B cell (primary cell): ENCODE results near the gene BRAP. TPM values are rescaled to one million over a fixed set of nuclear protein-coding genes. Genes with fewer than 3 reads are reported as not detected.

Source experiments
- ATAC-seq: fragments of 200-7000 bp; cut with Tn5 transposase; one replicate; pipeline ENCODE4 v1.10.0; 2021; ENCODE audit warnings: low read depth, mild to moderate bottlenecking, moderate number of reproducible peaks, moderate library complexity
- CTCF ChIA-PET: fragments of 350-600 bp; sonication (Branson Sonifier 250); formaldehyde crosslinking; loops from one replicate; lab custom pipeline; 2021; ENCODE audit warnings: antibody characterized with exemption, inconsistent platforms; lab: Charles Lee
- POLR2A ChIA-PET: fragments of 350-600 bp; sonication (Branson Sonifier 250); formaldehyde crosslinking; loops from one replicate; lab custom pipeline; 2021; ENCODE audit warnings: antibody characterized with exemption; lab: Charles Lee
- DNase-seq: peaks from one replicate; pipeline ENCODE4 v3.0.0; 2013
- H2AFZ ChIP-seq: 2 replicates; pipeline ENCODE4 v1.6.1; 2012; ENCODE audit warnings: mild to moderate bottlenecking, low read depth, low read length; ENCODE audit not compliant: insufficient read depth, poor library complexity, severe bottlenecking
- H3K27ac ChIP-seq, 2 donors: 1 replicate in 1 of 2; 2 replicates in 1 of 2; pipeline ENCODE4 v1.5.1; 2012 to 2013; ENCODE audit warnings: low read length in 2 of 2, mild to moderate bottlenecking in 2 of 2, moderate library complexity in 1 of 2
- H3K27me3 ChIP-seq, 4 experiments: fragments of 200-600 bp in 1 of 4; sonication (generic) in 1 of 4; replicated peaks in 1 of 4; 1 replicate in 2 of 4; 2 replicates in 2 of 4; pipeline versions ENCODE4 v1.6.1 to v1.7.0; 2013 to 2016; ENCODE audit warnings: low read length in 3 of 4, mild to moderate bottlenecking in 2 of 4, mixed read lengths in 1 of 4, moderate library complexity in 1 of 4; ENCODE audit not compliant: insufficient read depth in 4 of 4, control insufficient read depth in 3 of 4; ENCODE audit errors: control extremely low read depth in 1 of 4
- H3K36me3 ChIP-seq, 2 experiments: replicated peaks in 1 of 2; 1 replicate in 1 of 2; 2 replicates in 1 of 2; pipeline versions ENCODE4 v1.6.1 to v1.7.1; 2013; ENCODE audit warnings: low read length in 1 of 2; ENCODE audit not compliant: insufficient read depth in 2 of 2, control insufficient read depth in 1 of 2; ENCODE audit errors: control extremely low read depth in 1 of 2, extremely low read depth in 1 of 2
- H3K4me1 ChIP-seq, 2 donors: fragments of 200-600 bp in 1 of 2; sonication (generic) in 1 of 2; 1 replicate in 1 of 2; 2 replicates in 1 of 2; pipeline versions ENCODE4 v1.5.1 to v1.6.1; 2013 to 2017; ENCODE audit warnings: low read length in 2 of 2; ENCODE audit not compliant: control insufficient read depth in 2 of 2, insufficient read depth in 2 of 2
- H3K4me2 ChIP-seq: replicated peaks from 2 replicates; pipeline ENCODE3; 2012; ENCODE audit warnings: mild to moderate bottlenecking, low read depth, low read length; ENCODE audit not compliant: poor library complexity, severe bottlenecking
- H3K4me3 ChIP-seq, 5 experiments: fragments of 200-600 bp in 1 of 5; sonication (generic) in 1 of 5; 1 replicate in 3 of 5; 2 replicates in 2 of 5; pipeline versions ENCODE4 v1.5.1 to v1.7.0; 2011 to 2016; ENCODE audit warnings: low read length in 4 of 5, mild to moderate bottlenecking in 4 of 5, low read depth in 2 of 5, control low read depth in 1 of 5, moderate library complexity in 1 of 5; ENCODE audit not compliant: insufficient read depth in 1 of 5; ENCODE audit errors: control extremely low read depth in 1 of 5, extremely low read depth in 1 of 5
- H3K79me2 ChIP-seq: fragments of 200-600 bp; sonication (generic); one replicate; pipeline ENCODE4 v1.6.0; 2016; ENCODE audit warnings: low read length; ENCODE audit not compliant: control insufficient read depth, insufficient read depth
- H3K9ac ChIP-seq: fragments of 200-600 bp; sonication (generic); 2 replicates; pipeline ENCODE4 v1.6.1; 2017; ENCODE audit warnings: mild to moderate bottlenecking, low read length, moderate library complexity
- H3K9me3 ChIP-seq, 3 donors: one replicate each; pipeline versions ENCODE4 v1.6.1 to v1.7.1; 2013; ENCODE audit warnings: low read length in 2 of 3; ENCODE audit not compliant: control insufficient read depth in 2 of 3, insufficient read depth in 1 of 3; ENCODE audit errors: control extremely low read depth in 1 of 3
- H4K20me1 ChIP-seq: 2 replicates; pipeline ENCODE4 v1.6.0; 2012; ENCODE audit warnings: mild to moderate bottlenecking, low read length; ENCODE audit not compliant: insufficient read depth, control insufficient read depth, poor library complexity, severe bottlenecking
- H3K27ac Mint-ChIP-seq: one replicate; pipeline ENCODE4 v1.8.0; 2021; ENCODE audit warnings: mixed read lengths
- H3K27me3 Mint-ChIP-seq: one replicate; pipeline ENCODE4 v1.8.0; 2021; ENCODE audit warnings: mixed read lengths
- H3K4me1 Mint-ChIP-seq: one replicate; pipeline ENCODE4 v1.8.0; 2021; ENCODE audit warnings: mixed read lengths
- H3K4me3 Mint-ChIP-seq: one replicate; pipeline ENCODE4 v1.8.0; 2021; ENCODE audit warnings: mixed read lengths
- H3K9me3 Mint-ChIP-seq: one replicate; pipeline ENCODE4 v1.8.0; 2022; ENCODE audit warnings: mixed read lengths; ENCODE audit not compliant: insufficient read depth
- CTCF ChIP-seq: fragments of 200-600 bp; IDR thresholded peaks from one replicate; pipeline ENCODE4 v1.8.0; 2022; ENCODE audit warnings: antibody characterized with exemption, mild to moderate bottlenecking
- EZH2 ChIP-seq: IDR thresholded peaks from 2 replicates; pipeline ENCODE4 v1.6.1; 2012; ENCODE audit warnings: borderline replicate concordance, low read depth, mild to moderate bottlenecking, moderate library complexity, low read length; ENCODE audit not compliant: insufficient read depth, poor library complexity, severe bottlenecking
- WGBS: methylation state at CpG from one replicate; pipeline ENCODE4 v1.1.5; 2013; ENCODE audit warnings: missing lambda C conversion rate; ENCODE audit not compliant: insufficient coverage; 5-methylcytosine and 5-hydroxymethylcytosine counted together
- intact Hi-C: fragments of 100-400 bp; cut with micrococcal nuclease; formaldehyde crosslinking; loops from one replicate; pipeline ENCODE4 v1.10.0; 2022
- polyA plus RNA-seq: library from polyadenylated mRNA; depleted of rRNA; stranded (reverse); fragments of >200 nt; gene quantifications from 2 replicates; pipeline ENCODE4 v1.2.3, GENCODE V29; 2012
- total RNA-seq, 2 donors: library from RNA; stranded (reverse); fragments of 120-200 nt in 1 of 2; gene quantifications; 1 replicate in 1 of 2; 2 replicates in 1 of 2; pipeline versions ENCODE4 v1.2.3 to v1.2.4, GENCODE V29; 2013 to 2022

BRAP gene
- total and polyA plus RNA-seq, 2 donors (not counting 1 experiment from before 2014, with no cell fraction given), result 10.4 to 25.7 TPM

- no peak for DNase-seq
- no CpG with 5 or more reads among the region's 7 CpGs for WGBS
- Histone ChIP-seq H3K36me3 (peaks cover 22 to 65% of the 10 kb centered on the region in 2 experiments), H3K27me3 (no peaks in the 10 kb centered on the region), H3K9ac (no peak overlapping the region), H2AFZ (no peak overlapping the region), H3K4me1 (no peaks in the 10 kb centered on the region), H3K9me3 (no peaks in the 10 kb centered on the region), H3K4me3 (no peak overlapping the region), H3K27ac (no peak overlapping the region), H4K20me1 (no peaks in the 10 kb centered on the region), H3K79me2 (peaks cover 1% of the 10 kb centered on the region), H3K4me2 (no peak overlapping the region)
- H3K4me3 Mint-ChIP-seq, result no peak overlapping the region
- ChIA-PET POLR2A (no interaction called here), CTCF (interaction anchor here (0.6 kb wide), 1 partner anchor 254 kb away, joined by 3 read pairs; no protein-coding TSS in a partner anchor)
- no peaks in the 10 kb centered on the region for H3K9me3 Mint-ChIP-seq
- TF ChIP-seq EZH2 (no peak), CTCF (no peak)
- no peak overlapping the region for H3K27ac Mint-ChIP-seq
- H3K27me3 Mint-ChIP-seq, result no peaks in the 10 kb centered on the region
- intact Hi-C loops, result no loop called here
- H3K4me1 Mint-ChIP-seq, result peaks cover 2% of the 10 kb centered on the region
- ATAC-seq, result no peak
Observed at GRCh38 chr12:111650912-111651311, 34.8 kb downstream of the BRAP start.

GRCh38 chr12:111645433-111645832 lies 40.3 kb downstream of the BRAP start:
- CTCF ChIA-PET, result no interaction called here
- ATAC-seq (no peak), DNase-seq (no peak)
- H4K20me1 ChIP-seq, result no peaks in the 10 kb centered on the region
- H3K4me3 ChIP-seq, result no peak overlapping the region
- no peaks in the 10 kb centered on the region for H3K4me1 ChIP-seq
- Mint-ChIP-seq H3K9me3 (no peaks in the 10 kb centered on the region), H3K27me3 (no peaks in the 10 kb centered on the region), H3K4me1 (no peaks in the 10 kb centered on the region), H3K27ac (no peak overlapping the region), H3K4me3 (no peak overlapping the region)
- H3K9me3 ChIP-seq, result no peaks in the 10 kb centered on the region
- H3K27ac ChIP-seq, result no peak overlapping the region
- POLR2A ChIA-PET, result no interaction called here
- no peak overlapping the region for H2AFZ ChIP-seq
- intact Hi-C loops, result no loop called here
- no peaks in the 10 kb centered on the region for H3K79me2 ChIP-seq
- no peak overlapping the region for H3K4me2 ChIP-seq
- TF ChIP-seq CTCF (no peak), EZH2 (no peak)
- H3K36me3 ChIP-seq, result peaks cover 12 to 67% of the 10 kb centered on the region in 2 experiments
- no peak overlapping the region for H3K9ac ChIP-seq
- H3K27me3 ChIP-seq, result no peaks in the 10 kb centered on the region
- 100% methylated on average over 5 of the region's 5 CpGs for WGBS
